Natural killer cell (primary cell): ENCODE measurements around the gene LIME1. TPM values are rescaled to one million over a fixed set of nuclear protein-coding genes. Genes with fewer than 3 reads are reported as not detected.

Experiments
- ATAC-seq, 3 donors: fragments of 150-1000 bp in 2 of 3; fragments of 200-7000 bp in 1 of 3; cut with Tn5 transposase; 1 replicate in 1 of 3; 2 replicates in 2 of 3; pipeline ENCODE4 v1.10.0; 2021; ENCODE audit warnings: mild to moderate bottlenecking in 2 of 3, moderate library complexity in 2 of 3
- DNase-seq, 2 donors: peaks; one replicate each; pipeline versions ENCODE4 v3.0.0 to v3.0.0-alpha.2; 2013 to 2021; ENCODE audit warnings: mixed read lengths in 1 of 2
- H3K27ac ChIP-seq: one replicate; pipeline ENCODE4 v1.5.1; 2013; ENCODE audit warnings: mild to moderate bottlenecking, low read length
- H3K27me3 ChIP-seq: one replicate; pipeline ENCODE4 v1.6.1; 2013; ENCODE audit warnings: low read length; ENCODE audit not compliant: control insufficient read depth, insufficient read depth
- H3K36me3 ChIP-seq: one replicate; pipeline ENCODE4 v1.6.1; 2013; ENCODE audit warnings: low read length; ENCODE audit not compliant: control insufficient read depth, insufficient read depth
- H3K4me1 ChIP-seq: one replicate; pipeline ENCODE4 v1.6.1; 2013; ENCODE audit warnings: low read length; ENCODE audit not compliant: control insufficient read depth, insufficient read depth
- H3K4me3 ChIP-seq: one replicate; pipeline ENCODE4 v1.5.1; 2013; ENCODE audit warnings: low read length
- H3K9me3 ChIP-seq: one replicate; pipeline ENCODE4 v1.6.1; 2013; ENCODE audit warnings: low read length; ENCODE audit not compliant: control insufficient read depth, insufficient read depth
- H3K27ac Mint-ChIP-seq, 2 donors: one replicate each; pipeline ENCODE4 v1.8.0; 2022; ENCODE audit warnings: mild to moderate bottlenecking in 2 of 2, mixed read lengths in 2 of 2, moderate library complexity in 1 of 2
- H3K27me3 Mint-ChIP-seq, 2 donors: one replicate each; pipeline ENCODE4 v1.8.0; 2022; ENCODE audit warnings: low read depth in 2 of 2, mixed read lengths in 2 of 2
- H3K36me3 Mint-ChIP-seq: one replicate; pipeline ENCODE4 v1.8.0; 2022; ENCODE audit warnings: mixed read lengths
- H3K4me1 Mint-ChIP-seq, 2 donors: one replicate each; pipeline ENCODE4 v1.8.0; 2022; ENCODE audit warnings: mixed read lengths in 2 of 2
- H3K4me3 Mint-ChIP-seq: one replicate; pipeline ENCODE4 v1.8.0; 2022; ENCODE audit warnings: mild to moderate bottlenecking, moderate library complexity, mixed read lengths
- H3K9me3 Mint-ChIP-seq, 2 donors: one replicate each; pipeline ENCODE4 v1.8.0; 2022; ENCODE audit warnings: mixed read lengths in 2 of 2
- CTCF ChIP-seq: fragments of 200-600 bp; IDR thresholded peaks from one replicate; pipeline ENCODE4 v1.8.0; 2022; ENCODE audit warnings: antibody characterized with exemption
- WGBS: methylation state at CpG from one replicate; pipeline ENCODE4 v1.1.7; 2013; ENCODE audit warnings: missing lambda C conversion rate; ENCODE audit not compliant: insufficient coverage; 5-methylcytosine and 5-hydroxymethylcytosine counted together
- intact Hi-C: fragments of 100-400 bp; cut with micrococcal nuclease; formaldehyde crosslinking; loops from one replicate; pipeline ENCODE4 v1.14.2; 2022
- total RNA-seq, 4 donors: library from RNA; stranded (reverse); fragments of 120-200 nt in 1 of 4; gene quantifications; one replicate each; pipeline versions ENCODE4 v1.2.3 to v1.2.4, GENCODE V29; 2013 to 2022

LIME1 gene
- total RNA-seq, 3 donors from 2014 or later (not counting 1 experiment from before 2014, with no cell fraction given), result 86.5 to 94.4 (median 91.7) TPM

GRCh38 chr20:63703976-63704748, 32.3 kb upstream of the LIME1 start:
- Mint-ChIP-seq H3K4me3 (no peak overlapping the region), H3K36me3 (no peaks in the 10 kb centered on the region), H3K9me3 (no peaks in the 10 kb centered on the region), H3K27ac (no peak overlapping the region), H3K27me3 (no peaks in the 10 kb centered on the region), H3K4me1 (peaks cover 17 to 31% of the 10 kb centered on the region in 2 donors)
- no peak for ATAC-seq
- TF ChIP-seq CTCF, result no peak
- Histone ChIP-seq H3K27me3 (no peaks in the 10 kb centered on the region), H3K9me3 (no peaks in the 10 kb centered on the region), H3K4me1 (peaks cover 37% of the 10 kb centered on the region), H3K36me3 (peaks cover 24% of the 10 kb centered on the region), H3K27ac (no peak overlapping the region), H3K4me3 (no peak overlapping the region)
- 91% methylated on average over 11 of the region's 11 CpGs for WGBS
- DNase-seq, result no peak
- intact Hi-C loops, result no loop called here

DNA sequence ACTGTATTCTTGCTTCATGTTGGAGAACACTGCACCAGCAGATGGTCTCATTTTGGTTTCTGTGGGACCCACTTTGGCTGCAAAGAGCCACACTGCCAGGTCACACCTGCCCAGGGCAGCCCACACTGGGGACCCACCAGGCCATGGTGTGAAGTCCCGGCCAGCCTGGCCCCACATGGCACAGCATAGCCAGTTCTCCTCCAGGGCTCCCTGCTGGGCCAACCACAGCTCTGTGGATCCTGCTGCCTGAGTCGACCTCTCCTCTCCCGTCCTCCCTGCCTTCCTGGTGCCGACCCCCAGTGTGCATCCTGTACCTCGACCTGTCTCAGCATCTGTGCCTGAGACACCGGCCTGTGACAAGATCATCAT, 31.7 kb upstream of the LIME1 start:
- H3K4me1 Mint-ChIP-seq, result peaks cover 19 to 31% of the 10 kb centered on the region in 2 donors
- peak overlapping the region in 1 of 2 donors; percentile 35 for H3K27ac Mint-ChIP-seq
- intact Hi-C loops, result loop anchor here (5.0 kb wide), 1 partner anchor 38 kb away; no protein-coding TSS in a partner anchor
- WGBS, result 90% methylated on average over 6 of the region's 6 CpGs
- H3K36me3 Mint-ChIP-seq, result no peaks in the 10 kb centered on the region
- no peak for ATAC-seq
- TF ChIP-seq CTCF, result no peak
- Histone ChIP-seq H3K9me3 (no peaks in the 10 kb centered on the region), H3K36me3 (peaks cover 24% of the 10 kb centered on the region), H3K27me3 (no peaks in the 10 kb centered on the region), H3K27ac (no peak overlapping the region), H3K4me1 (peaks cover 42% of the 10 kb centered on the region), H3K4me3 (no peak overlapping the region)
- no peaks in the 10 kb centered on the region for H3K9me3 Mint-ChIP-seq
- H3K4me3 Mint-ChIP-seq, result no peak overlapping the region
- no peak for DNase-seq
- no peaks in the 10 kb centered on the region for H3K27me3 Mint-ChIP-seq

DNA sequence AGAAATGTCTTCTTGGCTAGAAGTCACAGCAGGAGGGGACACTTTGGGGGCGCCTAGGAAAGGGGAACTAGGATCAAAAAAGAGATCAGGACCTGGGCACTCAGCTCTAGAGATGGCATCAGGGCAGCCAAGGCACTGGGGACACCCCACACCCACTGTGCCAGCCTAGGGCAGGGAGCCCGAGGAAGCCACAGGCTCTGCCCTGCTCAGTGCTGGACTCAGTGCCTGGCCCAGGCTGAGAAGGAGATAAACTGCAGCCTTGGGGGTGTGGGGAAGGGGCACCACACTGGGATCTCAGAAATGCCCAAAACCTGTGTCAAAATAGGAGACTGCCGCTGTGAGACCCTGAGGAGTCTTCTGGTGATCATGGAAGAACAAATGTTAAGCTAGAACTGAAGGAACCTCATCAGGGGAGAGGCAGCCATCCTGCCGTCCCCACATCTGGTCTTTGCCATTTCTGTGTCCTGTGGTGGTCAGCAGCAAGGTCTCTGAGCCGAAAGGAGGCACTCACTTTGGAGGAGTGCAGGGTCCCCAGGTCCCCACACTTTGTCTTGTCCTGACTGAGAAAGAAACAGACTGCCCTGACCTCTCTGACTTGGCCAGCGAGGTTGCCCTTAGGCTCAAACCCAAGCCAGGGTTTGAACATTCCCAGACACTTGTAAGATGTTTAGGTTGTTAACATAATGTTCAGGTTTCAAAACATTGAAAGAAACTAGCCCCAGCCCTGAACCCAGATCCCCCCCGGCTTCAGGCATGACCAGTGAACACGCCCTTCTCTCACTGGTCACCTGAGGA, 31.0 kb upstream of the LIME1 start:
- Mint-ChIP-seq H3K4me1 (peaks cover 21 to 35% of the 10 kb centered on the region in 2 donors), H3K27me3 (no peaks in the 10 kb centered on the region), H3K4me3 (peak overlapping the region; percentile 45), H3K36me3 (no peaks in the 10 kb centered on the region), H3K27ac (peak overlapping the region; percentile 83 to 87), H3K9me3 (no peaks in the 10 kb centered on the region)
- Histone ChIP-seq H3K27me3 (no peaks in the 10 kb centered on the region), H3K36me3 (peaks cover 25% of the 10 kb centered on the region), H3K4me1 (peaks cover 42% of the 10 kb centered on the region), H3K9me3 (no peaks in the 10 kb centered on the region), H3K4me3 (no peak overlapping the region), H3K27ac (no peak overlapping the region)
- no peak for TF ChIP-seq CTCF
- DNase-seq (no peak), ATAC-seq (no peak)
- intact Hi-C loops, result loop anchor here (5.0 kb wide), 1 partner anchor 37 kb away; no protein-coding TSS in a partner anchor
- WGBS, result 97% methylated on average over 8 of the region's 8 CpGs
